ENCODE data around the gene TTLL11.

- no peak for TF ChIP-seq EZH2phosphoT487 (IDR thresholded peaks at IDR 0.05; ENCODE audit: borderline replicate concordance, low read length)
- no peak for TF ChIP-seq CTCF (conservative IDR thresholded peaks at IDR 0.05; ENCODE audit: low read depth, low read length)
These were observed 36.6 kb downstream of the TTLL11 start for GRCh38 chr9:122056484-122056883.
